ENCODE results near the gene MPRIP. TPM values are rescaled to one million over a fixed set of nuclear protein-coding genes. Genes with fewer than 3 reads are reported as not detected.

Gene MPRIP
- total RNA-seq, 1 donor from 2014 or later: 86.3 TPM

GRCh38 chr17:17229416-17230384, 187.4 kb downstream of the MPRIP start:
- DNase-seq (ENCODE audit: low read depth in 2 of 2): peak; percentile 82 to 93

- DNase-seq (ENCODE audit: low read depth in 2 of 2): no peak
These were observed 189.5 kb downstream of the MPRIP start for GRCh38 chr17:17231621-17232302.

GRCh38 chr17:17232303-17232621, 190.0 kb downstream of the MPRIP start:
- DNase-seq (ENCODE audit: low read depth in 2 of 2): no peak

GRCh38 chr17:17235212-17236174, 193.2 kb downstream of the MPRIP start:
- DNase-seq (ENCODE audit: low read depth in 2 of 2): peak in 1 of 2 donors; percentile 57

GRCh38 chr17:17236295-17237025, 194.2 kb downstream of the MPRIP start:
- peak in 1 of 2 donors; percentile 40 for DNase-seq (ENCODE audit: low read depth in 2 of 2)

DNA sequence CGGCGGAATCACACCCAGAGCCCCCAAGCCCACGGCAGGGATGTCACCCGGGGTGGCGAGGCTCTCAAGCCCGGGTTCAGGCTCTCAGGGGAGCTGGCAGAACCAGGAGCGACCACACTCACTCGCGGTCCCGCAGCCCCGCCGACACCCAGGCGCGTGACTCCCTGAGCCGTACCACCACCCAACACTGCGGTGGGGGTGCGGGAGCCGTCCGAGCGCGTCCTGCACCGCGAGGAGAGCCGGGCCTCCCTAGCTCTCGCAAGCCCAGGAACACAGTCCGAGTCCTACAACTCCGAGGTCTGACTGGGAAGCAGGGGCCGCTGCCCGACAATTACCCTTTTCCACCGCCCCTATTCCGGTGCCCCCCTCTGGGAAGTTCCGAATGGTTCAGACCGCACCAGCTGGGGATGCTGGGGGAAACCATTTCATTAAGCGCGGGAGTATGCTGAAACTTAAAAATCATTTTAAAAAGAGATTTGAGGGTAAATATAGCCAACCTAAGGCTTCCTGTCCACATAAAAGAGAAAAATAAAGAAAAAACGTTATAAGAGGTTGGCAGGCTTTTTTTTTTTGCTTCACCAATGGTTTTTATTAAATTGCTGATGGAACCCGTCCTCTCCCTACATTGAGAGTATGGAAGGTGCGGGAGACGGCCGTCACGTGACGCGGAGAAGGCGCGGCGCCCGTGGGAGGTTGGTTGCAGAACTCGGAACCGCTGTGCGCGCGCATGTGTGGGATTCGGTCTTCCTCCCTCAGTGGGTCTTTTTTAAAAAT, 195.0 kb downstream of the MPRIP start, which contains the start of gene FLCN:
TSS of gene FLCN (minus strand) at position 143 of the 774 bp plus-strand sequence. CDS start 9,031 bp downstream, outside the sequence.
- DNase-seq (ENCODE audit: low read depth in 2 of 2): peak; percentile 76 to 89

- DNase-seq (ENCODE audit: low read depth in 2 of 2): no peak
These were observed 197.6 kb downstream of the MPRIP start for GRCh38 chr17:17239832-17240231.

DNA sequence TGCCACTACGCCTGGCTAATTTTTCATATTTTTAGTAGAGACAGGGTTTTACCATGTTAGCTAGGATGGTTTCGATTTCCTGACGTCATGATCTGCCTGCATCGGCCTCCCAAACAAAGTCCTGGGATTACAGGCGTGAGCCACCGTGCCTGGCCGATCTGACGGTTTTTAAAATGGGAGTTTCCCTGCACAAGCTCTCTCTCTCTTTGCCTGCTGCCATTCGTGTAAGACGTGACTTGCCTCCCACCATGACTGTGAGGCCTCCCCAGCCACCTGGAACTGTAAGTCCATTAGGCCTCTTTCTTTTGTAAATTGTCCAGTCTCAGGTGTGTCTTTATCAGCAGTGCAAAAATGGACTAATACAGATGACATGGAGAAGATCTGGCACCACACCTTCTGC, 199.4 kb downstream of the MPRIP start:
- DNase-seq (ENCODE audit: low read depth in 2 of 2): no peak

DNA sequence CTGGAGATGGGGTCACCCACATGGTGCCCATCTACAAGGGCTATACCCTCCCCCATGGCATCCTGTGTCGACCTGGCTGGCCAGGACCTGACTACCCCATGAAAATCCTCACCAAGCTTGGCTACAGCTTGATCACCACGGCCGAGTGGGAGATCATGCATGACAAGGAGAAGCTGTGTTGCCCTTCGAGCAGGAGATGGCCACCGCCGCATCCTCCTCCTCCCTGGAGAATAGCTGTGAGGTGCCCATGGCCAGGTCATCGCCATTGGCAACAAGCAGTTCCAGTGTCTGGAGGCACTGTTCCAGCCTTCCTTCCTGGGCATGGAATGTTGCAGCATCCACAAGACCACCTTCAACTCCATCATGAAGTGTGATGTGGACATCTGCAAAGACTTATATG, 200.0 kb downstream of the MPRIP start:
- DNase-seq (ENCODE audit: low read depth in 2 of 2): no peak

Other genes with a start within 250 kb of the MPRIP start
- not detected in 2 replicates for gene TNFRSF13B, start 70.3 kb upstream of the MPRIP start, total RNA-seq
- gene PLD6, start 163.9 kb downstream of the MPRIP start, total RNA-seq: 0.90 and 1.4 TPM in 2 replicates
- gene FLCN, start 194.7 kb downstream of the MPRIP start, total RNA-seq: 38.8 and 84.6 TPM in 2 replicates
- gene COPS3, start 238.8 kb downstream of the MPRIP start, total RNA-seq: 80.4 and 83.1 TPM in 2 replicates

All from dermis microvascular lymphatic vessel endothelial cell (primary cell).